ENCODE results near the gene KANSL1.
A peak's percentile ranks its signal among the peaks of the same experiment; 100 is the strongest.

Gene KANSL1

GRCh38 chr17:46121165-46121764 is 72.0 kb downstream of the KANSL1 start:
- no peak overlapping the region for H3K4me3 ChIP-seq (ENCODE audit: low read depth, low read length)
- peak; percentile 23 for DNase-seq (ENCODE audit: low read depth)
- no peak for TF ChIP-seq POLR2A (IDR thresholded peaks at IDR 0.05; ENCODE audit: extremely low read depth, insufficient read length)
- no peak for TF ChIP-seq CTCF (IDR thresholded peaks at IDR 0.05; ENCODE audit: low read depth, low read length)
- TF ChIP-seq MAX (IDR thresholded peaks at IDR 0.05; ENCODE audit: low read depth, low read length): no peak
- TF ChIP-seq MYC (IDR thresholded peaks at IDR 0.05; ENCODE audit: low read depth, low read length): no peak

GRCh38 chr17:46120537-46120936 is 72.7 kb downstream of the KANSL1 start:
- TF ChIP-seq CTCF (IDR thresholded peaks at IDR 0.05; ENCODE audit: low read depth, low read length) (no peak), MYC (IDR thresholded peaks at IDR 0.05; ENCODE audit: low read depth, low read length) (no peak), POLR2A (IDR thresholded peaks at IDR 0.05; ENCODE audit: extremely low read depth, insufficient read length) (no peak), MAX (IDR thresholded peaks at IDR 0.05; ENCODE audit: low read depth, low read length) (no peak)
- no peak overlapping the region for H3K4me3 ChIP-seq (ENCODE audit: low read depth, low read length)
- DNase-seq (ENCODE audit: low read depth): no peak

DNA sequence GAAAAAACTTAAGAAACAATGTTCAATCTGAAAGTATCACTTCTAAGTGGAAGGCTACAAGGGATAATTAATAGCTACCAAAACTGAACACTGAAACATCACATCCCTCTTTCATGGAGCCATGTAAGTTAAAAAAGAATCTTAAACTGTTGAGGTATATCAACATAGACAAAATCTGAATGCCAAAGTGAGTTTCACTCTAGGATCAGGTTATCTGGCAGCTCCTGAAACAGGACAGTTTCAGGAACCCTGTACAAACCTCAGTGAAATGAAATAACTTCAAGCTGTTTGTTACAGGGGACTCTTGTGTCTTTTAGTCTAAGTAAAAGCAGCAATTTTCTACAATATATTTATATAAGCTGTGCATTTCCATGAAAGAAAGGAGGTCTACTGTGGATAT is 73.2 kb downstream of the KANSL1 start:
- H3K4me3 ChIP-seq (ENCODE audit: low read depth, low read length): no peak overlapping the region
- no peak for DNase-seq (ENCODE audit: low read depth)
- TF ChIP-seq POLR2A (IDR thresholded peaks at IDR 0.05; ENCODE audit: extremely low read depth, insufficient read length) (no peak), MAX (IDR thresholded peaks at IDR 0.05; ENCODE audit: low read depth, low read length) (no peak), CTCF (IDR thresholded peaks at IDR 0.05; ENCODE audit: low read depth, low read length) (no peak), MYC (IDR thresholded peaks at IDR 0.05; ENCODE audit: low read depth, low read length) (no peak)

GRCh38 chr17:46118964-46119363 is 74.3 kb downstream of the KANSL1 start:
- no peak overlapping the region for H3K4me3 ChIP-seq (ENCODE audit: low read depth, low read length)
- no peak for DNase-seq (ENCODE audit: low read depth)
- no peak for TF ChIP-seq POLR2A (IDR thresholded peaks at IDR 0.05; ENCODE audit: extremely low read depth, insufficient read length)
- no peak for TF ChIP-seq CTCF (IDR thresholded peaks at IDR 0.05; ENCODE audit: low read depth, low read length)
- no peak for TF ChIP-seq MYC (IDR thresholded peaks at IDR 0.05; ENCODE audit: low read depth, low read length)
- TF ChIP-seq MAX (IDR thresholded peaks at IDR 0.05; ENCODE audit: low read depth, low read length): no peak

GRCh38 chr17:46117850-46118696 is 75.2 kb downstream of the KANSL1 start:
- no peak overlapping the region for H3K4me3 ChIP-seq (ENCODE audit: low read depth, low read length)
- DNase-seq (ENCODE audit: low read depth): no peak
- TF ChIP-seq MYC (IDR thresholded peaks at IDR 0.05; ENCODE audit: low read depth, low read length) (no peak), POLR2A (IDR thresholded peaks at IDR 0.05; ENCODE audit: extremely low read depth, insufficient read length) (no peak), CTCF (IDR thresholded peaks at IDR 0.05; ENCODE audit: low read depth, low read length) (no peak), MAX (IDR thresholded peaks at IDR 0.05; ENCODE audit: low read depth, low read length) (no peak)

Measured in NB4 (cell line).